Brain microvascular endothelial cell (primary cell): ENCODE measurements around the gene ENDOD1.

Experiments used
- DNase-seq: peaks from one replicate; pipeline ENCODE4 v3.0.0-alpha.2; 2020
- H3K27ac ChIP-seq: fragments of 250-450 bp; sonication (Bioruptor Pico); 2 replicates; pipeline ENCODE4 v1.5.1; 2020; ENCODE audit warnings: mild to moderate bottlenecking, moderate library complexity
- H3K27me3 ChIP-seq: fragments of 250-450 bp; sonication (Bioruptor Pico); replicated peaks from 2 replicates; pipeline ENCODE4 v1.5.1; 2020; ENCODE audit warnings: mild to moderate bottlenecking
- H3K36me3 ChIP-seq: fragments of 250-450 bp; sonication (Bioruptor Pico); replicated peaks from 2 replicates; pipeline ENCODE4 v1.5.1; 2020; ENCODE audit warnings: mild to moderate bottlenecking
- H3K4me3 ChIP-seq: 2 replicates; pipeline ENCODE4 v1.5.1; 2011; ENCODE audit warnings: low read depth, mild to moderate bottlenecking, control low read depth, low read length, moderate library complexity
- in situ Hi-C: cut with HindIII; loops from 2 replicates; pipeline ENCODE4 v1.10.0; 2017; ENCODE audit warnings: low sequenced_read_pairs, low pct_ligation_motif_present
- TF ChIP-seq, protein P1 (sequence below): IDR thresholded peaks from 2 replicates; pipeline ENCODE4 v1.5.1; 2011; ENCODE audit warnings: low read depth, mild to moderate bottlenecking, moderate library complexity, low read length, control low read depth, inconsistent platforms; ENCODE audit errors: missing control alignments

The ENDOD1 gene

DNA sequence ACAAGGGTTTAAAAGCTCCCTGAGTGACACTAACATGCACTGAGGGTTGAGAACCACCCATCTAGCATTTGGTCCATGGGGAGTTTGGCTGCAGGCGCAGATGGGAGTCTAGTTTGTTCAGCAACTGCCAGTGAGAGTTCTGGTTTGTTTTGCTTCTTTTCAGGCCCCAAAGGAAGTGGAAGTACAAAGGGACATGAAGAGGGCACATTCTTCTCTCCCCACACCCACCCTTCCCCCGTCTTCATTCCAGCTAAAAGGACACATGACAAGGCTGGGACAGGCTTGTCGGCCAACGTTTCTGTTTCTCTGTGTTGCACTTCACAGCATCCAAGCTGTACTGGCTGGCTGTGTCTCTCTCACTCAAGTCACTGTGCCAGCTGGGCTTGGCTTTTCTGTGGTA lies 8.2 kb upstream of the ENDOD1 start:
- in situ Hi-C loops = no loop called here
- no peak for DNase-seq
- no peak overlapping the region for H3K4me3 ChIP-seq
- no peak overlapping the region for H3K27ac ChIP-seq
- H3K27me3 ChIP-seq = no peaks in the 10 kb centered on the region
- TF ChIP-seq, protein P1, sequence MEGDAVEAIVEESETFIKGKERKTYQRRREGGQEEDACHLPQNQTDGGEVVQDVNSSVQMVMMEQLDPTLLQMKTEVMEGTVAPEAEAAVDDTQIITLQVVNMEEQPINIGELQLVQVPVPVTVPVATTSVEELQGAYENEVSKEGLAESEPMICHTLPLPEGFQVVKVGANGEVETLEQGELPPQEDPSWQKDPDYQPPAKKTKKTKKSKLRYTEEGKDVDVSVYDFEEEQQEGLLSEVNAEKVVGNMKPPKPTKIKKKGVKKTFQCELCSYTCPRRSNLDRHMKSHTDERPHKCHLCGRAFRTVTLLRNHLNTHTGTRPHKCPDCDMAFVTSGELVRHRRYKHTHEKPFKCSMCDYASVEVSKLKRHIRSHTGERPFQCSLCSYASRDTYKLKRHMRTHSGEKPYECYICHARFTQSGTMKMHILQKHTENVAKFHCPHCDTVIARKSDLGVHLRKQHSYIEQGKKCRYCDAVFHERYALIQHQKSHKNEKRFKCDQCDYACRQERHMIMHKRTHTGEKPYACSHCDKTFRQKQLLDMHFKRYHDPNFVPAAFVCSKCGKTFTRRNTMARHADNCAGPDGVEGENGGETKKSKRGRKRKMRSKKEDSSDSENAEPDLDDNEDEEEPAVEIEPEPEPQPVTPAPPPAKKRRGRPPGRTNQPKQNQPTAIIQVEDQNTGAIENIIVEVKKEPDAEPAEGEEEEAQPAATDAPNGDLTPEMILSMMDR = no peak
- no peaks in the 10 kb centered on the region for H3K36me3 ChIP-seq

DNA sequence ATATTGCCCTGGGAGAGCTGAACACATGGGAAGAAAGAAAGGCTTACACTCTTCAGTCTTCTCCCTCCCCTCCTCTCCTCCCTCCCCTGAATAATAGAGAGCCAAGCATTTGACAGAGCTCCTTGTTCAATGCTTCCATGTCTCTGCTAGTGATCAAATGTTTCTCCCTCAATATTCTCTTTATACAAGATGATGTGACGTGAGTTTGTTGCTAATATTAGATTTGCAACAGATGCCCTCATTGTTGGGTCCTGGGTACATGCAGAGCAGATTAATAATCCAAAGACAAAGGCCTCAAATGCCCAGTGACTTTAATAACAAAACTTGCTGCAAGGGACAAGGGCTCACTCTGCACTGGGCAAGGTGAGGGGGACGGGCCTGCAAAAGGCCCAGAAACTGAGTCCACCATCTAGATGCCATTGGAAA lies 7.1 kb upstream of the ENDOD1 start:
- H3K4me3 ChIP-seq = no peak overlapping the region
- no peaks in the 10 kb centered on the region for H3K36me3 ChIP-seq
- no peaks in the 10 kb centered on the region for H3K27me3 ChIP-seq
- TF ChIP-seq, protein P1 = no peak
- no peak overlapping the region for H3K27ac ChIP-seq
- in situ Hi-C loops = no loop called here
- DNase-seq = no peak

DNA sequence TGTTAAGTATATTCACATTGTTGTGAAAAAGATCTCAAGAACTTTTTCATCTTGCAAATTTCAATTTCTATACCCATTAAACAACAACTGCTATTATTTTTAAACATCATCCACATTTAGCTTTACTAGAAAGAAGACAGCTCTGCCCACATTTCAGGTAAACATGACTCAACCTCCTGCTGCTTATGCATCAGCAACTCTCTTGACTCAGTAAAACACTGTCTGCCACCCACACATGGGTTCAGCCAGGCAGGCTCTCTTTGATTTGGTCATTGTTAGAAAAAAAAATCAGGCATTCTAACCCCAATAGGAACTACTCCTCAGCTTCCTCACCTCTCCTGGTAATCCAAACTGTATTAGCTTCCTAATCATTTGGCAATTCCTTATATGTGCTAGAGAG lies 5.1 kb upstream of the ENDOD1 start:
- Histone ChIP-seq H3K27me3 (no peaks in the 10 kb centered on the region), H3K27ac (no peak overlapping the region), H3K36me3 (no peaks in the 10 kb centered on the region), H3K4me3 (no peak overlapping the region)
- TF ChIP-seq, protein P1 = no peak
- in situ Hi-C loops = no loop called here
- no peak for DNase-seq

DNA sequence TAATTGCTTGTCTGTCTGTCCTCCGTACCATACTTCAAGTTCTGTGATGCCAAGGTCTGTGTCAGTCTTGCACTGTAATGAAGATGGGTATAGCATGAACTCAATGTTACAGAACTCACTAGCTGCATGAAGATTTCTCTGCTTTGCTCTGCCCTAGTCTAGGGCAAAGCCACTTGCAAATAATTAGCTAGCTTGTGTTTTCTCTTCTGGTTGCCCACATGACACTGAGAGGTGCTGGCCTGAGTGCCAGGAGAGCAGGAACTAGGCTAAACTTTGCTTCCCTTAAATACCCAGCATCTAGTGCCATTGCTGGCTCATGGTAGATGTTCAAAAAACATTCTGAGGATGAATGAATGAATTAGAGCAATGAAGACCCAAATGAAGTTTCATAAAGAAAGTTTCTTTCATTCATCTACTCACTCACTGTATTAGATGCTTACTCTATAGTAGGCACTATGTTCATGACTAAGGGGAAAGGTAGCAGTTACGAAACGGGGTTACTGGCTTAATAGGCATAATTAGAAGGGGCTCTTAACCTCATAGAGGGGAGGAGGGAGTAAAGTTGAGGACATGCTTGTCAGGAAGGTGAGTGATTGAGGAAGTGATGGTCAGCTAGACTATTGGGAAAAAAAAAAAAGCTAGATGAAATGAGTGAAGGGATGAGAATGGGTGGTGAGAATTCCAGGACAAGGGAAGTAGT lies 4.4 kb upstream of the ENDOD1 start:
- TF ChIP-seq, protein P1 = no peak
- Histone ChIP-seq H3K27me3 (no peaks in the 10 kb centered on the region), H3K4me3 (no peak overlapping the region), H3K27ac (no peak overlapping the region), H3K36me3 (no peaks in the 10 kb centered on the region)
- in situ Hi-C loops = no loop called here
- no peak for DNase-seq

DNA sequence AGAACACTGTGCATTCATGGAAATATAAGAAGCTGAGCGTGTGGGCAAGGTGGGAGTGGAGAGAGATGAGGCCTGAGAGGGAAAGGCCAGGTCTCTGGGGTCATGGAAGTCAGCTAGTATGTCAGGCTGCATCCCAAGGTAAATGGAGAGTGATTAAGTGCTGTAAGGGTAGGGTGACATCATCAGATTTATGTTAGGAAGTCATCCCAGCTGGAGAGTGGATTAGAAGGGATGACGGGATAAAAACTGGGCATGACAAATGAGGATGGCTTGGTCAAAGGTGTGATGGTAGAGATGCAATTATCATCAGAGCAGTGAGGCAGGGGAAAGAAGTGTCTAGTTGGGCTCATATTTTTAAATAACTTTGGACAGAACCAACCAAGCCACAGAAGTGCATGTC lies 3.5 kb upstream of the ENDOD1 start:
- no peak overlapping the region for H3K27ac ChIP-seq
- no peaks in the 10 kb centered on the region for H3K27me3 ChIP-seq
- H3K4me3 ChIP-seq = no peak overlapping the region
- DNase-seq = no peak
- H3K36me3 ChIP-seq = no peaks in the 10 kb centered on the region
- in situ Hi-C loops = no loop called here
- TF ChIP-seq, protein P1 = no peak
